ENCODE measurements around the gene PRMT9.

DNA sequence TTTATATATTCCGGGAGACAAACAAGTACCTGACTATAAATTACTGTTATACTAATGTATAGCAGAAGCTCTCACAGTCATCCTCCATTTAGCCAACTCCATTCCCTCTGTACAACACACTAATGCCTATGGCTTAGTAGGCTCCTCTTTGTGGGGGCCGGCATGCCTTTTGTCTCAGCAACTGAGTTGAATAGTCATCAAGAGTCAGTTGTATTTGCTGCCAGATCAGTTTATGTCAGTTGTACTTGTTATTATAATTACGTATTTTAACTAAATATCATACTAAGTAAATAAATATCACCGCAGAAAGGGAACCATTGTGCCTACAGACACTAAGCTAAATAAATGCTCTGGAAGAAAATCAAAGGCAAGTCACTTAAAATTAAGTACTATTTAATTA is 9.9 kb downstream of the PRMT9 start:
- TF ChIP-seq, protein P1, sequence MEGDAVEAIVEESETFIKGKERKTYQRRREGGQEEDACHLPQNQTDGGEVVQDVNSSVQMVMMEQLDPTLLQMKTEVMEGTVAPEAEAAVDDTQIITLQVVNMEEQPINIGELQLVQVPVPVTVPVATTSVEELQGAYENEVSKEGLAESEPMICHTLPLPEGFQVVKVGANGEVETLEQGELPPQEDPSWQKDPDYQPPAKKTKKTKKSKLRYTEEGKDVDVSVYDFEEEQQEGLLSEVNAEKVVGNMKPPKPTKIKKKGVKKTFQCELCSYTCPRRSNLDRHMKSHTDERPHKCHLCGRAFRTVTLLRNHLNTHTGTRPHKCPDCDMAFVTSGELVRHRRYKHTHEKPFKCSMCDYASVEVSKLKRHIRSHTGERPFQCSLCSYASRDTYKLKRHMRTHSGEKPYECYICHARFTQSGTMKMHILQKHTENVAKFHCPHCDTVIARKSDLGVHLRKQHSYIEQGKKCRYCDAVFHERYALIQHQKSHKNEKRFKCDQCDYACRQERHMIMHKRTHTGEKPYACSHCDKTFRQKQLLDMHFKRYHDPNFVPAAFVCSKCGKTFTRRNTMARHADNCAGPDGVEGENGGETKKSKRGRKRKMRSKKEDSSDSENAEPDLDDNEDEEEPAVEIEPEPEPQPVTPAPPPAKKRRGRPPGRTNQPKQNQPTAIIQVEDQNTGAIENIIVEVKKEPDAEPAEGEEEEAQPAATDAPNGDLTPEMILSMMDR (IDR thresholded peaks at IDR 0.05) = no peak
- TF ChIP-seq POLR2A (IDR thresholded peaks at IDR 0.05) = no peak
- no peak for TF ChIP-seq POLR2AphosphoS5 (IDR thresholded peaks at IDR 0.05)
